IMR-90 (cell line): ENCODE results near the gene DNAJB8. TPM values are rescaled to one million over a fixed set of nuclear protein-coding genes. Genes with fewer than 3 reads are reported as not detected.

Source experiments
- ATAC-seq: fragments of 200-7000 bp; cut with Tn5 transposase; 2 replicates; pipeline ENCODE4 v1.9.1; 2020; ENCODE audit warnings: low read depth, mild to moderate bottlenecking, moderate library complexity
- BruUV-seq: library from RNA; stranded (reverse); fragments of 400-500 nt; replicated peaks from 2 replicates; lab custom pipeline; 2021; lab: Mats Ljungman, UMichigan
- CTCF ChIA-PET: fragments of 300-600 bp; formaldehyde crosslinking; extraction: SDS; loops from one replicate; lab custom pipeline; 2021; ENCODE audit warnings: antibody characterized with exemption; lab: Yijun Ruan, JAX
- POLR2A ChIA-PET: fragments of 300-600 bp; sonication (Branson Sonifier 250); formaldehyde crosslinking; loops from one replicate; lab custom pipeline; 2022; ENCODE audit warnings: antibody characterized with exemption; ENCODE audit not compliant: unreplicated experiment; lab: Charles Lee
- DNase-seq: peaks from one replicate; pipeline ENCODE4 v3.0.0; 2013
- H2AFZ ChIP-seq: replicated peaks from 2 replicates; pipeline ENCODE3; 2013; ENCODE audit warnings: low read length, mild to moderate bottlenecking; ENCODE audit not compliant: poor library complexity
- H2AK5ac ChIP-seq: 2 replicates; pipeline ENCODE4 v1.6.1; 2013; ENCODE audit warnings: low read depth, low read length, inconsistent platforms
- H2AK9ac ChIP-seq: replicated peaks from 2 replicates; pipeline ENCODE3; 2013; ENCODE audit warnings: mild to moderate bottlenecking, low read depth, low read length, moderate library complexity; ENCODE audit not compliant: poor library complexity
- H2BK120ac ChIP-seq: 2 replicates; pipeline ENCODE4 v1.6.1; 2013; ENCODE audit warnings: low read depth, low read length, inconsistent platforms
- H2BK15ac ChIP-seq: 3 replicates; pipeline ENCODE4 v1.6.1; 2013; ENCODE audit warnings: low read depth, low read length, inconsistent platforms
- H2BK20ac ChIP-seq: 2 replicates; pipeline ENCODE4 v1.6.1; 2013; ENCODE audit warnings: low read depth, mild to moderate bottlenecking, inconsistent platforms, low read length, moderate library complexity
- H2BK5ac ChIP-seq: 2 replicates; pipeline ENCODE4 v1.6.1; 2013; ENCODE audit warnings: mild to moderate bottlenecking, low read depth, low read length, inconsistent platforms; ENCODE audit not compliant: poor library complexity, severe bottlenecking
- H3K14ac ChIP-seq: replicated peaks from 2 replicates; pipeline ENCODE4 v1.6.1; 2013; ENCODE audit warnings: low read depth, low read length, inconsistent platforms
- H3K18ac ChIP-seq: 2 replicates; pipeline ENCODE4 v1.6.1; 2013; ENCODE audit warnings: low read depth, low read length, control low read depth
- H3K23ac ChIP-seq: 2 replicates; pipeline ENCODE4 v1.6.1; 2013; ENCODE audit warnings: low read depth, low read length, inconsistent platforms
- H3K27ac ChIP-seq: 2 replicates; pipeline ENCODE4 v1.5.1; 2013; ENCODE audit warnings: mild to moderate bottlenecking, control low read depth, low read length; ENCODE audit not compliant: insufficient read depth
- H3K27me3 ChIP-seq: 2 replicates; pipeline ENCODE4 v1.6.1; 2013; ENCODE audit warnings: low read length; ENCODE audit not compliant: control insufficient read depth, insufficient read depth
- H3K36me3 ChIP-seq: 2 replicates; pipeline ENCODE4 v1.6.1; 2013; ENCODE audit warnings: low read length, mixed read lengths; ENCODE audit not compliant: control insufficient read depth, insufficient read depth
- H3K4ac ChIP-seq: 2 replicates; pipeline ENCODE4 v1.6.1; 2013; ENCODE audit warnings: low read depth, low read length, inconsistent platforms
- H3K4me1 ChIP-seq: 2 replicates; pipeline ENCODE4 v1.6.1; 2013; ENCODE audit warnings: low read length, mixed read lengths; ENCODE audit not compliant: control insufficient read depth, insufficient read depth
- H3K4me2 ChIP-seq: 2 replicates; pipeline ENCODE4 v1.6.1; 2013; ENCODE audit warnings: low read depth, mild to moderate bottlenecking, control low read depth, low read length, moderate library complexity
- H3K4me3 ChIP-seq: 2 replicates; pipeline ENCODE4 v1.5.1; 2013; ENCODE audit warnings: low read depth, mild to moderate bottlenecking, control low read depth, low read length, moderate library complexity; ENCODE audit not compliant: insufficient read depth
- H3K56ac ChIP-seq: 2 replicates; pipeline ENCODE4 v1.6.1; 2013; ENCODE audit warnings: low read length, inconsistent platforms; ENCODE audit not compliant: insufficient read depth; ENCODE audit errors: extremely low read depth
- H3K79me1 ChIP-seq, 2 experiments: 2 replicates each; pipeline ENCODE4 v1.6.1; 2013; ENCODE audit warnings: low read length in 2 of 2, inconsistent platforms in 1 of 2, low read depth in 1 of 2
- H3K9ac ChIP-seq: 2 replicates; pipeline ENCODE4 v1.6.1; 2013; ENCODE audit warnings: low read depth, low read length, control low read depth
- H3K9me1 ChIP-seq: 2 replicates; pipeline ENCODE4 v1.6.1; 2013; ENCODE audit warnings: low read length, inconsistent platforms; ENCODE audit not compliant: insufficient read depth
- H3K9me3 ChIP-seq: 2 replicates; pipeline ENCODE4 v1.6.1; 2013; ENCODE audit warnings: low read length; ENCODE audit not compliant: control insufficient read depth, insufficient read depth
- H4K20me1 ChIP-seq: 2 replicates; pipeline ENCODE4 v1.6.1; 2013; ENCODE audit warnings: low read length, inconsistent platforms; ENCODE audit not compliant: insufficient read depth
- H4K5ac ChIP-seq: 2 replicates; pipeline ENCODE4 v1.6.1; 2013; ENCODE audit warnings: mild to moderate bottlenecking, low read depth, low read length, control low read depth
- H4K8ac ChIP-seq, 2 experiments: 2 replicates each; pipeline ENCODE4 v1.6.1; 2013; ENCODE audit warnings: low read depth in 2 of 2, low read length in 2 of 2, control low read depth in 1 of 2, inconsistent platforms in 1 of 2
- H4K91ac ChIP-seq: 2 replicates; pipeline ENCODE4 v1.6.1; 2013; ENCODE audit warnings: low read depth, low read length, inconsistent platforms; ENCODE audit not compliant: insufficient read depth
- CHD1 ChIP-seq: IDR thresholded peaks from 2 replicates; pipeline ENCODE4 v1.6.1; 2012; ENCODE audit warnings: low read depth, low read length, improper control_type of control experiment
- CTCF ChIP-seq: conservative IDR thresholded peaks from 2 replicates; pipeline ENCODE4 v1.5.1; 2012; ENCODE audit warnings: mild to moderate bottlenecking, low read depth, low read length, improper control_type of control experiment
- ELK1 ChIP-seq: fragments of 150-350 bp; IDR thresholded peaks from 2 replicates; pipeline ENCODE4 v1.6.1; 2016; ENCODE audit warnings: low read depth, mild to moderate bottlenecking, low read length, moderate library complexity, borderline replicate concordance
- FOS ChIP-seq: fragments of 150-350 bp; IDR thresholded peaks from 2 replicates; pipeline ENCODE4 v1.6.1; 2016; ENCODE audit warnings: low read depth, low read length
- MXI1 ChIP-seq: IDR thresholded peaks from 2 replicates; pipeline ENCODE4 v1.6.1; 2012; ENCODE audit warnings: low read depth, mild to moderate bottlenecking, low read length, moderate library complexity, borderline replicate concordance
- POLR2A ChIP-seq: IDR thresholded peaks from 2 replicates; pipeline ENCODE4 v1.6.1; 2012; ENCODE audit warnings: mild to moderate bottlenecking, low read depth, low read length
- RCOR1 ChIP-seq: IDR thresholded peaks from 2 replicates; pipeline ENCODE4 v1.6.1; 2012; ENCODE audit warnings: mild to moderate bottlenecking, low read length, improper control_type of control experiment; ENCODE audit not compliant: insufficient replicate concordance
- RFX5 ChIP-seq: IDR thresholded peaks from 2 replicates; pipeline ENCODE4 v1.8.0; 2012; ENCODE audit warnings: low read depth, mild to moderate bottlenecking, low read length, moderate library complexity
- WGBS, 2 experiments: methylation state at CpG; one replicate each; pipeline versions ENCODE4 v1.1.5 to v1.1.7; 2013; ENCODE audit warnings: missing lambda C conversion rate in 2 of 2; ENCODE audit not compliant: insufficient read length in 1 of 2; ENCODE audit errors: extremely low coverage in 2 of 2; 5-methylcytosine and 5-hydroxymethylcytosine counted together
- dilution Hi-C: fragments of 300-500 bp; cut with HindIII; formaldehyde crosslinking; loops from one replicate; pipeline ENCODE4 v1.14.3; 2018; ENCODE audit warnings: low sequenced_read_pairs; ENCODE audit not compliant: unreplicated experiment
- in situ Hi-C: fragments of 300-500 bp; cut with MboI; formaldehyde crosslinking; loops from 3 replicates; pipeline ENCODE4 v1.14.3; 2019; ENCODE audit warnings: low sequenced_read_pairs, inconsistent platforms, mixed read lengths
- intact Hi-C: fragments of 100-400 bp; cut with micrococcal nuclease; formaldehyde crosslinking; loops from 2 replicates; pipeline ENCODE4 v1.10.0; 2022
- polyA plus RNA-seq, 3 experiments: library from polyadenylated mRNA; depleted of rRNA; stranded (reverse); fragments of >200 nt; gene quantifications; 2 replicates each; pipeline ENCODE4 v1.2.3, GENCODE V29; 2012; ENCODE audit warnings: low replicate concordance in 1 of 3
- total RNA-seq: library from RNA; depleted of rRNA; stranded (reverse); fragments of >200 nt; gene quantifications from 2 replicates; pipeline ENCODE4 v1.2.3, GENCODE V29; 2012

The DNAJB8 gene
- total and polyA plus RNA-seq, 2 of the 4 experiments (the other 2 are of a cell fraction): not detected

- DNase-seq (no peak), ATAC-seq (no peak)
- peaks cover 83% of the 10 kb centered on the region for H3K27me3 ChIP-seq
- H3K79me1 ChIP-seq: no peaks in the 10 kb centered on the region
- no peak overlapping the region for H2BK20ac ChIP-seq
- no peaks in the 10 kb centered on the region for H3K9me1 ChIP-seq
- intact Hi-C loops: no loop called here
- no peak overlapping the region for H3K9ac ChIP-seq
- no peak overlapping the region for H2BK120ac ChIP-seq
- H2BK15ac ChIP-seq: no peak overlapping the region
- no peak overlapping the region for H2AK5ac ChIP-seq
- TF ChIP-seq ELK1 (no peak), RCOR1 (no peak), POLR2A (no peak), CHD1 (no peak), CTCF (no peak), RFX5 (no peak), MXI1 (no peak), FOS (no peak)
- WGBS, 2 experiments: no CpG with 5 or more reads among the region's 2 CpGs
- H3K27ac ChIP-seq: no peak overlapping the region
- no peaks in the 10 kb centered on the region; the same call in 1 of the 2 replicates for H4K20me1 ChIP-seq
- no peaks in the 10 kb centered on the region for H3K36me3 ChIP-seq
- no peak overlapping the region for H4K5ac ChIP-seq
- BruUV-seq: no TSS peak
- H3K4me3 ChIP-seq: no peak overlapping the region
- dilution Hi-C loops: no loop called here
- H3K18ac ChIP-seq: no peak overlapping the region
- no peak overlapping the region for H2AFZ ChIP-seq
- no peaks in the 10 kb centered on the region for H3K4me1 ChIP-seq
- H4K8ac ChIP-seq: no peak overlapping the region
- no peak overlapping the region for H3K4ac ChIP-seq
- in situ Hi-C loops: no loop called here
- CTCF ChIA-PET: no interaction called here
- no peak overlapping the region for H2AK9ac ChIP-seq
- no peak overlapping the region for H3K4me2 ChIP-seq
- POLR2A ChIA-PET: no interaction called here
- H3K23ac ChIP-seq: no peak overlapping the region
- H3K9me3 ChIP-seq: peaks cover 2% of the 10 kb centered on the region; the same call in 1 of the 2 replicates
- H3K56ac ChIP-seq: no peak overlapping the region
- no peak overlapping the region for H3K14ac ChIP-seq
- H2BK5ac ChIP-seq: no peak overlapping the region
- no peak overlapping the region for H4K91ac ChIP-seq
These were observed 12.4 kb downstream of the DNAJB8 start for GRCh38 chr3:128454310-128454618.
